RWPE2 (cell line): ENCODE measurements around the gene SAC3D1.

Experiments
- ATAC-seq: fragments of 200-7000 bp; cut with Tn5 transposase; 3 replicates; pipeline ENCODE4 v1.9.1; 2021; ENCODE audit warnings: low read depth
- DNase-seq: peaks from one replicate; pipeline ENCODE4 v3.0.0-alpha.2; 2020; ENCODE audit warnings: low spot score
- H3K27ac ChIP-seq: fragments of 450-650 bp; 2 replicates; pipeline ENCODE4 v1.5.1; 2017; ENCODE audit warnings: mild to moderate bottlenecking; ENCODE audit not compliant: poor library complexity, severe bottlenecking
- H3K27me3 ChIP-seq: fragments of 250-450 bp; sonication (Bioruptor Pico); 2 replicates; pipeline ENCODE4 v1.5.1; 2021; ENCODE audit warnings: mild to moderate bottlenecking, moderate library complexity; ENCODE audit not compliant: insufficient read depth, poor library complexity, severe bottlenecking
- H3K36me3 ChIP-seq: fragments of 250-450 bp; sonication (Bioruptor Pico); 2 replicates; pipeline ENCODE4 v1.5.1; 2020; ENCODE audit warnings: low read depth, mild to moderate bottlenecking, moderate library complexity
- H3K4me1 ChIP-seq: fragments of 250-450 bp; sonication (Bioruptor Pico); 2 replicates; pipeline ENCODE4 v1.5.1; 2021; ENCODE audit warnings: mild to moderate bottlenecking, moderate library complexity; ENCODE audit not compliant: insufficient read depth, poor library complexity, severe bottlenecking
- H3K4me3 ChIP-seq: fragments of 250-450 bp; sonication (Bioruptor Pico); 2 replicates; pipeline ENCODE4 v1.5.1; 2021; ENCODE audit warnings: mild to moderate bottlenecking, moderate library complexity; ENCODE audit not compliant: severe bottlenecking
- H3K9me3 ChIP-seq: fragments of 250-450 bp; sonication (Bioruptor Pico); 2 replicates; pipeline ENCODE4 v1.5.1; 2021; ENCODE audit warnings: mild to moderate bottlenecking, moderate library complexity; ENCODE audit not compliant: severe bottlenecking
- TF ChIP-seq, protein P1 (sequence below): fragments of 450-650 bp; IDR thresholded peaks from one replicate; pipeline ENCODE4 v1.5.1; 2017; ENCODE audit warnings: mild to moderate bottlenecking, moderate library complexity; ENCODE audit not compliant: poor library complexity, severe bottlenecking

SAC3D1 gene

DNA sequence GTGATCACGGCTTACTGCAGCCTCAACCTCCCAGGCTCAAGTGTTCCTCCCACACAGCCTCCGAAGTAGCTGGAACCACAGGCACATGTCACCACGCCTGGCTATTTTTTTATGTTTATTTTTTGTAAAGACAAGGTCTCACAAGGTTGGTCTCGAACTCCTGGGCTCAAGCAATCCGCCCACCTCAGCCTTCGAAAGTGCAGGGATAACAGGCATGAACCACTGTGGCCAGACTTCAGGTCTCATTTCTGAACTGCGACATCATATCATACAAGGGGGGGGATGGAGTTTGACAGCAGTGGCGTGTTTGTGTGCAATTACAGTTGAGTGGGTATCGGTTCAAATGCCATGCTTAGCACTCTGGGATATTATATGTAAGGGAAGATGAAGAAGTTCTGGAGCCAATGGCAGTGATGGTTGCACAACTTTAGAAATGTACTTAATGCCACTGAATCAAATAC is 10.4 kb downstream of the SAC3D1 start:
- TF ChIP-seq, protein P1, sequence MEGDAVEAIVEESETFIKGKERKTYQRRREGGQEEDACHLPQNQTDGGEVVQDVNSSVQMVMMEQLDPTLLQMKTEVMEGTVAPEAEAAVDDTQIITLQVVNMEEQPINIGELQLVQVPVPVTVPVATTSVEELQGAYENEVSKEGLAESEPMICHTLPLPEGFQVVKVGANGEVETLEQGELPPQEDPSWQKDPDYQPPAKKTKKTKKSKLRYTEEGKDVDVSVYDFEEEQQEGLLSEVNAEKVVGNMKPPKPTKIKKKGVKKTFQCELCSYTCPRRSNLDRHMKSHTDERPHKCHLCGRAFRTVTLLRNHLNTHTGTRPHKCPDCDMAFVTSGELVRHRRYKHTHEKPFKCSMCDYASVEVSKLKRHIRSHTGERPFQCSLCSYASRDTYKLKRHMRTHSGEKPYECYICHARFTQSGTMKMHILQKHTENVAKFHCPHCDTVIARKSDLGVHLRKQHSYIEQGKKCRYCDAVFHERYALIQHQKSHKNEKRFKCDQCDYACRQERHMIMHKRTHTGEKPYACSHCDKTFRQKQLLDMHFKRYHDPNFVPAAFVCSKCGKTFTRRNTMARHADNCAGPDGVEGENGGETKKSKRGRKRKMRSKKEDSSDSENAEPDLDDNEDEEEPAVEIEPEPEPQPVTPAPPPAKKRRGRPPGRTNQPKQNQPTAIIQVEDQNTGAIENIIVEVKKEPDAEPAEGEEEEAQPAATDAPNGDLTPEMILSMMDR = no peak
- ATAC-seq = no peak
- no peak overlapping the region for H3K27ac ChIP-seq
- no peaks in the 10 kb centered on the region for H3K36me3 ChIP-seq
- no peak for DNase-seq
- no peak overlapping the region for H3K4me3 ChIP-seq
- H3K27me3 ChIP-seq = no peaks in the 10 kb centered on the region
- H3K9me3 ChIP-seq = no peaks in the 10 kb centered on the region
- H3K4me1 ChIP-seq = no peaks in the 10 kb centered on the region

DNA sequence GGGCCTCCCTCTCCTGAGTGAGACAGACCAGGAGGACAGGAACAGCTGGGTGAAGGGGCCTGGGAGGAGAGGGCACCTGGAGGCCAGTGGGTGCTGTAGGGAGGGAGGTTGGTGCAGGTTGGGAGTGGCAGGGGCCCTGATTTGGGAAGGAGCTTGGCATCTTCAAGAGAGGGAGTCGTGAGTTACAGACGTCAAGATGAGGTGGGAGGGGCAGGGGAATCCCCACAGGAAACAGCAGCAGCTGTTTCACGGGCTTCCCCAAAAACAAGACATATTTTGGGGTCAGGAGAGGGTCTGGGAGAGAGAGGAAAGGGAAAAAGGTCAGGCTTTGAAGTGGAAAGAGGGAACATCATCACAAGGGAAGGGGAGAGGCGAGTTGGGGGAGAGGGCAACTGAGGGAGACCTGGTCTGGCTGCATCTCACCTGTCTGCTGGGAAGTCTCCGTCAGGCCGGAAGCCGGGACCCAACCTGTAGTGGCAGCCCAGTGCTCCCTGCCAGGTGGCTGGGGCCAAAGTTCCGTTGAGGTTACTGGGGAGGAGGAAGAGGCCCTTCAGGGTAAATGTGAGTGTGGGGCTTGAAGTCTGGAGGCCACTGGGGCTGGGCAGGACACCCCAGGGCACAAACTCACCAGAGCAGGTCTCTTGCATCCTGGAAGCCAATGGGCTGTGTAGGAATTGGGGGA is 13.0 kb downstream of the SAC3D1 start:
- ATAC-seq = no peak
- no peak overlapping the region for H3K27ac ChIP-seq

DNA sequence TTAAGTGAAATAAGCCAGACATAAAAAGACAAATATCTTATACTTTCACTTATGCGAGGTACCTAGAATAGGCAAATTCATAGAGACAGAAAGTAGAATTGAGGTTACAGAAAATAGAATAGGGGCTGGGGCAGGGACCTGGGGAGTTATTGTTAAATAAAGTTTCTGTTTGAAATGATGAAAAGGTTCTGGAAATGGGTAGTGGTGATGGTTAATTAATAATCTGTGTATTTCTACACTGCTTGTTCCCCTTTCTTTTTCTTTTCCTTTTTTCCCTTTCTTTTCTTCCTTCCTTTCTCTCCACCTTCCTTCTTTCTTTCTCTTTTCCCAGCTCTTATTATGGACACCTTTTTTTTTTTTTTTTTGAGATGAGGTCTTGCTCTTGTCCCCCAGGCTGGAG is 14.5 kb downstream of the SAC3D1 start:
- Histone ChIP-seq H3K27ac (no peak overlapping the region), H3K4me3 (no peak overlapping the region), H3K36me3 (no peaks in the 10 kb centered on the region), H3K9me3 (no peaks in the 10 kb centered on the region), H3K27me3 (no peaks in the 10 kb centered on the region), H3K4me1 (no peaks in the 10 kb centered on the region)
- ATAC-seq = no peak
- TF ChIP-seq, protein P1 = no peak
- no peak for DNase-seq

More for the DNA sequence above, 13.0 kb downstream of the SAC3D1 start:
- H3K36me3 ChIP-seq = no peaks in the 10 kb centered on the region
- H3K4me3 ChIP-seq = no peak overlapping the region
- no peak for DNase-seq
- H3K9me3 ChIP-seq = no peaks in the 10 kb centered on the region
- H3K4me1 ChIP-seq = no peaks in the 10 kb centered on the region
- TF ChIP-seq, protein P1 = no peak
- no peaks in the 10 kb centered on the region for H3K27me3 ChIP-seq

DNA sequence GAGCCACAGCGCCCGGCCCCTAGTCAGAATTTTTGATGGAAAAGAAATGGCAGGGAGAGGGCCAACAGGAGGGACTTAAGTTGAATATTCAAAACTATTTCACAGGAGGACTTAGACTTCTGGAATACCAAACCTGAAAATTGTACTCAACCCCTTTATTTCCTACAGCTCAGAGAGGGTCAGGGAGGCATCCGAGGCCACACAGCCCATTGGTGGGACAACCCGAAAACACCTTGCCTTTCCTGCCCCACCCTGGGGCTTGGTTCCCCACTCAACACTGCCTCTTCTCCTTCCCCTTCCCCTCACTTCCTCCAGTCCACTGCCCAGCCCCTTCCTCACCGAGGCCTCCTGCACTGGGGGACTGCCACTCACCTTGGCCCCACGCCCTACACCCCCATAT is 16.0 kb downstream of the SAC3D1 start:
- no peak for DNase-seq
- TF ChIP-seq, protein P1 = no peak
- Histone ChIP-seq H3K4me1 (no peaks in the 10 kb centered on the region), H3K27me3 (no peaks in the 10 kb centered on the region), H3K4me3 (no peak overlapping the region), H3K9me3 (no peaks in the 10 kb centered on the region), H3K27ac (no peak overlapping the region), H3K36me3 (no peaks in the 10 kb centered on the region)
- ATAC-seq = no peak

DNA sequence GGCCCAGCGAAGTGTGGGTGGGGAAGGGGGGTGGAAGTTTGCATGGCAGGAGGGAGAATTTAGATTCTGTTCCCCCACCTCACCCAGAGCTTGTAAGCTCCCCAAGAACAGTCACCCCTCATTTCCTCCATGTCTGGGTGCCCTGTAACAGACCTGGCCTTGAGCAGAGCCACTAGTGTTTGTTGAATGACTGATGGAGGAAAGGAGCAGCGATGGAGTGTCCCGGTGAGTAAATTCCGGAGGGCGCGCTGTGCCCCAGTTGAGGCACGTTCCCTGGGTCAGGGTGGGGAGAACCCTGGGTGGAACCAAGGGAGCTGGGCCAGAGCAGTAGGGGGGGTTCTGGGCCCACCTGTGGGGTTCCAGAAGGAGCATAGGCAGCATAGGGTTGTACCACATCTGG is 16.5 kb downstream of the SAC3D1 start:
- no peaks in the 10 kb centered on the region for H3K9me3 ChIP-seq
- TF ChIP-seq, protein P1 = no peak
- ATAC-seq (no peak), DNase-seq (no peak)
- no peak overlapping the region for H3K27ac ChIP-seq
- H3K4me1 ChIP-seq = no peaks in the 10 kb centered on the region
- H3K36me3 ChIP-seq = no peaks in the 10 kb centered on the region
- H3K27me3 ChIP-seq = no peaks in the 10 kb centered on the region
- H3K4me3 ChIP-seq = no peak overlapping the region
